Erythroblast (primary cell): ENCODE measurements around the gene ZBTB5.
"Not testable (repeated sequence)": the region's sequence is repeated elsewhere in the genome, so short reads cannot be mapped to it uniquely, and the experiment has no call there.

Source experiments
- DNase-seq, 2 experiments: peaks; one replicate each; lab custom pipeline; 2025; lab: John Stamatoyannopoulos, UW
- GATA1 ChIP-seq: IDR thresholded peaks from 2 replicates; pipeline ENCODE4 v1.6.1; 2011; ENCODE audit warnings: low read depth, mild to moderate bottlenecking, control low read depth, low read length, moderate library complexity
- POLR2A ChIP-seq: IDR thresholded peaks from 2 replicates; pipeline ENCODE4 v1.6.1; 2011; ENCODE audit warnings: mild to moderate bottlenecking, low read length

Gene ZBTB5, protein sequence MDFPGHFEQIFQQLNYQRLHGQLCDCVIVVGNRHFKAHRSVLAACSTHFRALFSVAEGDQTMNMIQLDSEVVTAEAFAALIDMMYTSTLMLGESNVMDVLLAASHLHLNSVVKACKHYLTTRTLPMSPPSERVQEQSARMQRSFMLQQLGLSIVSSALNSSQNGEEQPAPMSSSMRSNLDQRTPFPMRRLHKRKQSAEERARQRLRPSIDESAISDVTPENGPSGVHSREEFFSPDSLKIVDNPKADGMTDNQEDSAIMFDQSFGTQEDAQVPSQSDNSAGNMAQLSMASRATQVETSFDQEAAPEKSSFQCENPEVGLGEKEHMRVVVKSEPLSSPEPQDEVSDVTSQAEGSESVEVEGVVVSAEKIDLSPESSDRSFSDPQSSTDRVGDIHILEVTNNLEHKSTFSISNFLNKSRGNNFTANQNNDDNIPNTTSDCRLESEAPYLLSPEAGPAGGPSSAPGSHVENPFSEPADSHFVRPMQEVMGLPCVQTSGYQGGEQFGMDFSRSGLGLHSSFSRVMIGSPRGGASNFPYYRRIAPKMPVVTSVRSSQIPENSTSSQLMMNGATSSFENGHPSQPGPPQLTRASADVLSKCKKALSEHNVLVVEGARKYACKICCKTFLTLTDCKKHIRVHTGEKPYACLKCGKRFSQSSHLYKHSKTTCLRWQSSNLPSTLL

GRCh38 chr9:37465249-37466036 lies at the start of gene ZBTB5:
Gene ZBTB5 (minus strand): TSS chr9:37465450. CDS start chr9:37442551, 22,899 bp downstream.
- peak; percentile 100 for DNase-seq
- peak; percentile 72 for TF ChIP-seq POLR2A
- TF ChIP-seq GATA1 = no peak

GRCh38 chr9:37514999-37515398 lies 49.7 kb upstream of the ZBTB5 start:
- no peak for DNase-seq
- no peak for TF ChIP-seq POLR2A
- TF ChIP-seq GATA1 = no peak

DNA sequence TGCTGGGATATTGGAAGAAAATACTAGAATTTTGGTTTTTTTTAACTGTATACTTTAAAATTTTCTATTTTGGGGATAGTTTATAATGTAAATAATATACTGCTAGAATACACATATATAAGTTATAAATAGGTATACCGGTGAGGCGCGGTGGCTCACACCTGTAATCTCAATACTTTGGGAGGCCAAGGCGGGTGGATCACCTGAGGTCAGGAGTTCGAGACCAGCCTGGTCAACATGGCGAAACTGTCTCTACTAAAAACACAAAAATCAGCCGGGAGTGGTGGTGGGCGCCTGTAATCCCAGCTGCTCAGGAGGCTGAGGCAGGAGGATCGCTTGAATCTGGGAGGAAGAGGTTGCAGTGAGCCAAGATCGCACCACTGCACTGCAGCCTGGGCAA lies 49.2 kb upstream of the ZBTB5 start:
- not testable (repeated sequence) for DNase-seq

DNA sequence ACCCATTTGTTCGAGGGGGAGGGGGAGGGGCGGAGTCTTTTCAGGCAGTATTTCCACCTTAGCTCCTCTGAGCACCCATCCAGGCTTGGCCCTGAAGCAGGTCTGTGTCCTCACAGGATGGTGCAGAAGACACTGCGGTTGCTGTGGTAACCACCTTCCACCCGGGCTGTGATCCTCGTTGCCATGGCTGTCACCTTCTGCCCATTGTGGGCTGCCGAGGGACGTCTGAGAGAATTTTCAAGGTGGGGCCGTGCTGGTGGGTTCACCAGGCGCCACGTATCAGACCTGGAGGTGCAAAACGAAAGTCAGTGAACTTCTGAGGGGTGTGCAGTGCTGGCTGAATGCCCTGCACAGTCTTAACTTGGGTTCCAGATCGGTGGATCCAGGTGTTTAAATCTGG lies 47.2 kb upstream of the ZBTB5 start:
- no peak for DNase-seq

GRCh38 chr9:37511016-37512010 lies 46.1 kb upstream of the ZBTB5 start:
- DNase-seq = peak; percentile 21 to 22
- no peak for TF ChIP-seq GATA1
- no peak for TF ChIP-seq POLR2A

More for the DNA sequence above, 47.2 kb upstream of the ZBTB5 start:
- TF ChIP-seq POLR2A (no peak), GATA1 (no peak)

- DNase-seq = not testable (repeated sequence)
These were observed 44.8 kb upstream of the ZBTB5 start for GRCh38 chr9:37510053-37510452.

- no peak for DNase-seq
- no peak for TF ChIP-seq POLR2A
- TF ChIP-seq GATA1 = no peak
These were observed 44.3 kb upstream of the ZBTB5 start for GRCh38 chr9:37509536-37509935.

DNA sequence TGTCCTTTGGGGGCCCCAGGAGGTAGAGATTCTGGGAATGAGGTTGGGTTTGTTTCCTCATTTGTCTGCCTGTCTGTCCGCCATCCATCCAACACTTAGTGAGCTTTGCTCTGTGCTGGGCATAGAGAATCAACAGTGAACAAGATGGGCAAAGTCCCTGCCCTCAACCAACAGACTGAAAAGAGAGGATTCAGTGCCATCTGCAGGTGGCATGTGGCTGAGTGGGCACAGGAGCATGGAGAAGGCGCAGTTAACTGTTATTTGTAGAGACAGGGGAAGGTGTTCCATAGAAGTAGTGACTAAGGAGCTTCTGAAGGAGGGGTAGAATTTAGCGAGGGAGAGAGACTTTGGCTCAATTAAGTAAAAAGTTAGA lies 43.6 kb upstream of the ZBTB5 start:
- no peak for TF ChIP-seq POLR2A
- TF ChIP-seq GATA1 = no peak
- no peak for DNase-seq

DNA sequence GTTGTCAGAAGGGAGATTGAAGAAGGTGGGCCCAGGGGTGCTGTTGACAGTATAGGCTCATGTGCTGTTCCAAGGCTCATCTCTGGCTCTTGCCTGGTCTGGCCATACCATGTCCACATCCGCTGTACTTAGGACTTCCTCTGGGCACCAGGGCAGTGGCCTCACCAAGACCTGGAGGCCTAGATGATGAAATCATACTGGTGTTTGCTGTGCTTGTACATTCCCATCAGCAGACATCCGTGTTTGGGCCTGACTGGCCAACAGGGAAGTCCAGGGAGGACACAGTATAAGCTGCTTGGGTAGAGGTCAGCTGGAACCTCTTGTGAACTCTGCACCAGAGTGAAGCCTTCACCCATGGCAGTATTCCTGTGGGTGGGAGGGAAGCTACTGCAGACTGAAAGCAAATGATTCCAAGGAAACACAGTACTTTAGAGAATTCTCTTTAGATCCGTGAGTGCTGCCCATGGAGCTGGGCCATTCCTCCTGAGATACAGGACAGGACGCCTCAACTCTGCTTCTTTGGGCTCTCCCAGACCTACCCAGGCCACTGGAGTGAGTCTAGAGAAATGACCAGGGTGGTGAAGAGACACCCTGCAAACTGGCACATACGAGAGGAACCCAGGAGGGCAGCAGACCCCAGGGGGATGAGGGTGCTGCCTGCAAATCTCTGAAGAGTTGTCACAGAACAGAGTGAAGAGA lies 43.0 kb upstream of the ZBTB5 start:
- no peak for TF ChIP-seq GATA1
- no peak for TF ChIP-seq POLR2A
- DNase-seq = no peak

DNA sequence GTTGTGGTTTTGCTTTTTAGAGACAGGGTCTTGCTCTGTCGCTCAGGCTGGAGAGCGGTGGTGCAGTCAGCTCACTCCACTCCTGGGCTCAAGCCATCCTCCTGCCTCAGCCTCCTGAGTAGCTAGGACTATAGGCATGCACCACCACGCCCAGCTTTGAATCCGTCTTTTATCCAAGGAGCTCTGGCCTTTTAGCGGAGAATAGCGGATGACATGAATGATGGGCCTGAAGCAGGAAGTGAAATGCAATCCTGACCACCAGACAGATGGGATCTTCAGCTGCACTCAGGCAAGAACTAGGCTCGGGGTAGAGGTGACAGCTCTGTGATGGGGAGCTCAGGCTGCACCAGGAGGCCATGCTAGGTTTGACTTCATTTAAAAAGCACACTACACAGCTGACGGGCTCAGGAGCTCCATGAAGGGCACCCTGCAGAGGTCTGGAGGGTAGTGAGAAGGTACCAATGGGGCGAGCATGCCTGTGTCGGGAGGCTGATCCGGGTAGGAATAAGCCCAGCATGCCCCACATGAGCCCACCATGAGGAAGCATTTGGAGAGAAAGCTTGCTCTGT lies 42.4 kb upstream of the ZBTB5 start:
- no peak for TF ChIP-seq POLR2A
- TF ChIP-seq GATA1 = no peak

GRCh38 chr9:37504605-37505004 lies 39.4 kb upstream of the ZBTB5 start:
- no peak for DNase-seq
- TF ChIP-seq POLR2A (no peak), GATA1 (no peak)

More for the DNA sequence above, 42.4 kb upstream of the ZBTB5 start:
- DNase-seq = no peak

DNA sequence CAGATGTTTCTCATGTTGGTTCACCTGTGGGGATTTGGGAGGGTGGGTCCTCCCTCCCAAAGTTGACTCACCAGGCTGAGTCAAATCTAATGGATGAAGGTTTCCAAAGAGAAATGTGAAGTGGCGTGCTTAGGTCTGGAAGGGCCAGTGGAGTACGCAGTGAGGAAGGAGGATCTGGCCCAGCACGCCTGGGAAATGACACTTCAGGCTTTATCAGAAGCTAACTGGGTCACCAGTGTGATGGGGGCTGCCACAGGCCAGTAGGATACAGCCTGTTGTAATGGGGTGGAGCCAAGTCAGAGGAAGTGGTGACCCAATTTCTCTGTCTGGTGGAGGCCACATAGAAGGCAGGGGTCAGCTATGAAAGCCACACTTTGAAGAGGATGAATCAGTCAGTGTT lies 38.5 kb upstream of the ZBTB5 start:
- TF ChIP-seq POLR2A = no peak
- TF ChIP-seq GATA1 = no peak
- no peak for DNase-seq
